Kidney (tissue), 14 donors: Measurements from ENCODE around the gene WDR7. TPM values are rescaled to one million over a fixed set of nuclear protein-coding genes. Genes with fewer than 3 reads are reported as not detected.

Experiments used
- DNase-seq, 5 donors: peaks; one replicate each; pipeline ENCODE4 v3.0.0-alpha.2; 2013 to 2020
- FAIRE-seq: peaks from 2 replicates; lab custom pipeline; 2012; peaks lifted over from hg19 to GRCh38; lab: Jason Lieb, UNC
- H3K27ac ChIP-seq, 2 donors: one replicate each; pipeline ENCODE4 v1.7.0; 2013; ENCODE audit warnings: low read depth in 2 of 2, low read length in 2 of 2, inconsistent platforms in 1 of 2
- H3K27me3 ChIP-seq: one replicate; pipeline ENCODE4 v1.7.1; 2013; ENCODE audit warnings: low read length, inconsistent platforms; ENCODE audit not compliant: control insufficient read depth, insufficient read depth
- H3K36me3 ChIP-seq, 3 donors: one replicate each; pipeline versions ENCODE4 v1.7.0 to v1.7.1; 2013; ENCODE audit warnings: low read length in 3 of 3, control low read depth in 1 of 3, inconsistent platforms in 1 of 3; ENCODE audit not compliant: insufficient read depth in 3 of 3, control insufficient read depth in 2 of 3
- H3K4me1 ChIP-seq, 3 donors: one replicate each; pipeline versions ENCODE4 v1.7.0 to v1.7.1; 2013; ENCODE audit warnings: low read length in 3 of 3, inconsistent platforms in 1 of 3, low read depth in 1 of 3; ENCODE audit not compliant: control insufficient read depth in 2 of 3, insufficient read depth in 2 of 3
- H3K4me3 ChIP-seq, 3 donors: one replicate each; pipeline versions ENCODE4 v1.7.0 to v1.8.1; 2013; ENCODE audit warnings: low read length in 3 of 3, control low read depth in 1 of 3, inconsistent platforms in 1 of 3
- H3K9ac ChIP-seq, 3 donors: one replicate each; pipeline versions ENCODE4 v1.7.0 to v1.7.1; 2013; ENCODE audit warnings: low read length in 3 of 3, control low read depth in 1 of 3, inconsistent platforms in 1 of 3
- H3K9me3 ChIP-seq, 3 donors: one replicate each; pipeline versions ENCODE4 v1.7.0 to v1.7.1; 2013; ENCODE audit warnings: low read length in 3 of 3, control low read depth in 1 of 3, inconsistent platforms in 1 of 3; ENCODE audit not compliant: control insufficient read depth in 2 of 3, insufficient read depth in 1 of 3
- intact Hi-C: fragments of 100-400 bp; cut with DNase I; formaldehyde crosslinking; loops from one replicate; pipeline ENCODE4 v1.11.1; 2022
- polyA plus RNA-seq: library from polyadenylated mRNA; stranded (reverse); fragments of 350-450 nt; fragmentation: Illumina TruSeq; extraction: RNeasy Lipid Tissue Mini Kit (QIAGEN cat#74804); gene quantifications from one replicate; pipeline ENCODE4 v1.2.3, GENCODE V29; 2014; ENCODE audit warnings: low read depth, low replicate concordance; ENCODE audit not compliant: insufficient read depth
- total RNA-seq: library from RNA; stranded (reverse); fragmentation: NEBNext Ultra II Directional; extraction: Animal tissue kit (Norgen Biotek cat#: 25700); gene quantifications from one replicate; pipeline ENCODE4 v1.2.1, GENCODE V29; 2021
- TF ChIP-seq, protein P1 (sequence below): IDR thresholded peaks from 3 replicates; pipeline ENCODE4 v1.5.1; 2012; ENCODE audit warnings: mild to moderate bottlenecking, moderate library complexity, borderline replicate concordance; ENCODE audit not compliant: insufficient read depth; ENCODE audit errors: extremely low read depth
- donor health status: control.
- donor health status: control.
- donor health status: control.
- donor health status: control.
- donor health status: control.
- donor health status: DM: yes; HTN: yes; CAD: no.
- donor health status: Normal renal cell carcinoma (clear cell type).

Gene WDR7
- total and polyA plus RNA-seq, 2 donors from 2014 or later = 7.3 to 34.4 TPM

DNA sequence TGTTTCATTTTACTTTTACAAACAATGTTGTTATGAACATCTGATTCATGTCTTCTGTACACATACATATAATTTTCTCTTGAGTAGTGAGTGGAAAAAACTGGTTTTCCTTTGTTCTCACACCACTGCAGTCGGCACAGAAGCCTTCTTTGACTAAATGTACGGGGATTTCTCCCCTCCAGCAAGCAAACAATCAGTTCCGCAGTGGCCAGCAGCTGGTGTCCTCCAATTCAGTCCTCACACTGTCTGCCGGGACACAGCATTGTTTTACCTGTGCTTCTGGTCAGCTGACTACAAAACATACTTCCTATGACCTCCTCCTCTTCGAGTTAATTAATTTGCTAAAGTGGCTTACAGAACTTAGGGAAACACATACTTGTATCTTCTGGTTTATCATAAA lies 202.8 kb downstream of the WDR7 start:
- Histone ChIP-seq H3K4me1 (no peaks in the 10 kb centered on the region), H3K27me3 (no peaks in the 10 kb centered on the region), H3K9me3 (no peaks in the 10 kb centered on the region), H3K9ac (no peak overlapping the region), H3K4me3 (no peak overlapping the region), H3K36me3 (no peaks in the 10 kb centered on the region), H3K27ac (no peak overlapping the region)
- no peak for FAIRE-seq
- no peak for DNase-seq
- TF ChIP-seq, protein P1, sequence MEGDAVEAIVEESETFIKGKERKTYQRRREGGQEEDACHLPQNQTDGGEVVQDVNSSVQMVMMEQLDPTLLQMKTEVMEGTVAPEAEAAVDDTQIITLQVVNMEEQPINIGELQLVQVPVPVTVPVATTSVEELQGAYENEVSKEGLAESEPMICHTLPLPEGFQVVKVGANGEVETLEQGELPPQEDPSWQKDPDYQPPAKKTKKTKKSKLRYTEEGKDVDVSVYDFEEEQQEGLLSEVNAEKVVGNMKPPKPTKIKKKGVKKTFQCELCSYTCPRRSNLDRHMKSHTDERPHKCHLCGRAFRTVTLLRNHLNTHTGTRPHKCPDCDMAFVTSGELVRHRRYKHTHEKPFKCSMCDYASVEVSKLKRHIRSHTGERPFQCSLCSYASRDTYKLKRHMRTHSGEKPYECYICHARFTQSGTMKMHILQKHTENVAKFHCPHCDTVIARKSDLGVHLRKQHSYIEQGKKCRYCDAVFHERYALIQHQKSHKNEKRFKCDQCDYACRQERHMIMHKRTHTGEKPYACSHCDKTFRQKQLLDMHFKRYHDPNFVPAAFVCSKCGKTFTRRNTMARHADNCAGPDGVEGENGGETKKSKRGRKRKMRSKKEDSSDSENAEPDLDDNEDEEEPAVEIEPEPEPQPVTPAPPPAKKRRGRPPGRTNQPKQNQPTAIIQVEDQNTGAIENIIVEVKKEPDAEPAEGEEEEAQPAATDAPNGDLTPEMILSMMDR = no peak
- intact Hi-C loops = no loop called here

DNA sequence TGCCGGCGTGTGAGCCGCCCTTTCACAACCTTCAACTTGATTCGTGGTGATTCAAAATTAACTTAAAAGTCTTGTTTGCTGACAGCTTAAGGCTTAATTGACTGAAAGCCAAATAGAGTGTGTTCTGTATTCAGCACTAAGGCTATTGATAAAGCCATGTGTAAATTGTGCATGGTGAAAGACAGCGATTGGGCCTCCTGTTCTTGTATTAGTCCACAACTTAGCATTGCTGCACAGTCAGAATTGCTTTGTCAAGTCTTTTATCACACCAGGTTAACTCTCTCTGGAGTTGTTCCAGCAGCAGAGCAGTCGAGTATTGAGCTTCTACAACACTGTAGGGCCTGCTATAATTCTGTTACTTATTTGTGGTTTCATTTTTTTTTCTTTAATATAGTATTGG lies 210.1 kb downstream of the WDR7 start:
- H3K36me3 ChIP-seq = no peaks in the 10 kb centered on the region
- FAIRE-seq (no peak), DNase-seq (no peak)
- H3K4me1 ChIP-seq = no peaks in the 10 kb centered on the region
- intact Hi-C loops = no loop called here
- H3K9ac ChIP-seq = no peak overlapping the region
- H3K27me3 ChIP-seq = no peaks in the 10 kb centered on the region
- H3K27ac ChIP-seq = no peak overlapping the region
- TF ChIP-seq, protein P1 = no peak
- H3K4me3 ChIP-seq = no peak overlapping the region
- H3K9me3 ChIP-seq = no peaks in the 10 kb centered on the region

DNA sequence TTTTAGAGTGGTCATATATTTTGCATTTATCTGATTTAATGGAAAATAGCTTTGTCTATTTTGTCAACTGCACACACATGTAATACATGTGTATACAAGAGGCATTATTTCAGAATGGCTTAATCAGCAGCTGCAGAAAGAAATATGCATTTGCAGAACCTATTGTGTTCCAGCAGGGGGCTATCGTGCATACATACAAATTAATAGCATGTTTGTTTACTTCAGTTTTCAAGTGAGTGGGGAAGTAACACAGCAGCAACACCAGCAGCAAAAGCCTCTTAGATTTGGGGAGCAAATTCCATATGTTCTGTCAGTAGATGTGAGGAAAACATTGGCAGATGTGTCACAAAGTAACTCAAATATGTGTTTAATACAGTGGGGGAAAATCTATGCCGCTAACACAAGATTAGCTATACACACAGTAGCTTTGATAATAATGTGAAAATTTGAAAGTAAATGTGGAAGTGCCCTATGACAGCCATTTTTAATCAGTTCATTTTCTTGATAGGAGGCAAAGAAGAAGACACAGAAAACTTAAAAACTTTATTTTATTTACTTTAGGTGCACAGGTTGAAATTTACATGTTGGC lies 218.1 kb downstream of the WDR7 start:
- intact Hi-C loops = no loop called here
- DNase-seq (peak in 2 of 5 donors; percentile 32 to 68), FAIRE-seq (peak; percentile 6)
- Histone ChIP-seq H3K27ac (no peak overlapping the region), H3K4me3 (no peak overlapping the region), H3K36me3 (no peaks in the 10 kb centered on the region), H3K27me3 (no peaks in the 10 kb centered on the region), H3K4me1 (no peaks in the 10 kb centered on the region), H3K9me3 (no peaks in the 10 kb centered on the region), H3K9ac (no peak overlapping the region)
- TF ChIP-seq, protein P1 = peak; percentile 56

DNA sequence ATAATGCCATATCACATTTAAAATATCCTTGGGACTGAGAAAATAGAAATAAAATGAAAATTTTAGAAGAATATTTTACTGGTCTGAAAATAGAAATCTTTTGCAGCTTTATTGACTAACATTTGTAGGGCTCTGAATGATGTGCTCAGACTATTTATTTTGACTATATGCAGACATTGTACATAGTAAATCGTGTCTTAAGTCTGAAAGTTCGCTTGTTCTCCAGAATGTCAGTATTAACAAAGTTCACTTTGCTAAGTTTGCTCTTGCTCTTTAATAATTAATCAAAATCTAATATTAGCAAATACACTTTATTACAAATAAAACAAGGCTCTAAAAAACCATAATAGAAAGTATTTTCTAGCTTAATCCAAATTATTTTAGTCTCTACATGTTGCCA lies 219.8 kb downstream of the WDR7 start:
- no peak overlapping the region for H3K9ac ChIP-seq
- H3K4me1 ChIP-seq = no peaks in the 10 kb centered on the region
- no peak for DNase-seq
- H3K9me3 ChIP-seq = no peaks in the 10 kb centered on the region
- no peak for FAIRE-seq
- TF ChIP-seq, protein P1 = no peak
- H3K27me3 ChIP-seq = no peaks in the 10 kb centered on the region
- intact Hi-C loops = no loop called here
- no peak overlapping the region for H3K4me3 ChIP-seq
- no peak overlapping the region for H3K27ac ChIP-seq
- no peaks in the 10 kb centered on the region for H3K36me3 ChIP-seq
